GM18498 (cell line): ENCODE results near the gene SMIM15.

Source experiments
- ATAC-seq: cut with Tn5 transposase; IDR thresholded peaks from one replicate; pipeline ENCODE4 v1.9.1; 2021; ENCODE audit warnings: mild to moderate bottlenecking, moderate library complexity; ENCODE audit not compliant: unreplicated experiment

Gene SMIM15

GRCh38 chr5:61160497-61160896 is 1.8 kb downstream of the SMIM15 start:
- no peak for ATAC-seq

- ATAC-seq, result no peak
Observed at GRCh38 chr5:61159836-61160235, 2.4 kb downstream of the SMIM15 start.

DNA sequence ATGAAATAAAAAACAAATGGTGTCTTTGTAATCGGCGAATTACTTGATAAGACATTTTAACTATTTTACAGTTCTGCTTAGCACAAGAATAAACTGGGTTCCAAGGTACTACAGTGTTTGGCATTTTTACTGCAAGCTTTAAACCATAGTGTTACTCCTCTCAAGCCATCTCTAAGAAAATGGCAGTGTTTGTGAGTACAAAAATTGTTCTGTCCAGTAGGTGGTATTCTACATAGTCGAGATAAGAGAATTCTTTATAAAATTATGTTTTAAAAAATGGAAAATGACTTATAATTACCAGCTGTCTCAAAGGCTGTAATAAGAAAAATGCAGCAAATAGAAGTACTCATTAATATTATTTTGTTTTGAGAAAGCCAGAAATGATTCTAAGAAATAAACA is 3.2 kb downstream of the SMIM15 start:
- no peak for ATAC-seq

- ATAC-seq, result no peak
Observed at GRCh38 chr5:61151893-61152292, 10.4 kb downstream of the SMIM15 start.

DNA sequence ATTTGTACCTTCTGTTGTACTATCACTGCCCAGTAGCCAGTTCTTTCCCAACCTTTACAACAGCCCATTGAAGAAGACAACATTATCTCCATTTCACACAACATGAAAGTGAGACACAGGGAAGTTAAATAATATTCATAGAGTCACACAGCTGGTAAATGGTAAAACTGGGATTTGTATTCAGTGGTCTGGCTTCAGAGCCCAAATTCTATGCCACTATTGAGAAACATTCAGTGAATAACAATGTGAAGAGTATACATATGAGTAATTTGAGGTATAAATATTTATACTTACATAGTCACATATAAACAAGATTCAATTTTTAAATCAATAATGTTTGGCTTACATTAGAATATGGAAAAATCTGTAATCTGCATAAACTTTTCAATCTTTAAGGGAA is 13.8 kb downstream of the SMIM15 start:
- ATAC-seq, result no peak

- no peak for ATAC-seq
Observed at GRCh38 chr5:61142811-61143210, 19.5 kb downstream of the SMIM15 start.

GRCh38 chr5:61142391-61142790 is 19.9 kb downstream of the SMIM15 start:
- no peak for ATAC-seq

DNA sequence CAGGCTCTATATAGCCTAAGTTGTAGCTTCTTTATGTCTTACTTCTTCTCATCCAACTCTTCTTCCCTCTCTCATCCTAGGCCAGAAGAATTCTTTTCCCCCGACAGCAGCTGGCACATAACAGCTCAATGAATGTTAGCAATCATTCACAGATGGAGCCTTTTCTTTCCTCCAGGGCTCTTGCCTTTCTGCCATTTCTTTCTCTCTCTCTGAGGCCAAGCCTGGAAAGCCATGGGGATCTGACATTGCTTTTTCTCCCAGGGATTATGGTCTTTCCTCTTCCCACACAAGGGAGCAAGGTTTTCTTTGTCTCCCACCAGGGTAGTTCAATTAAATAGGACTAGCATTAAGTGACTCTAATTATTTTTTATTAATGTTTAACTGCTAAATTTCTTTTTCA is 20.5 kb downstream of the SMIM15 start:
- no peak for ATAC-seq

DNA sequence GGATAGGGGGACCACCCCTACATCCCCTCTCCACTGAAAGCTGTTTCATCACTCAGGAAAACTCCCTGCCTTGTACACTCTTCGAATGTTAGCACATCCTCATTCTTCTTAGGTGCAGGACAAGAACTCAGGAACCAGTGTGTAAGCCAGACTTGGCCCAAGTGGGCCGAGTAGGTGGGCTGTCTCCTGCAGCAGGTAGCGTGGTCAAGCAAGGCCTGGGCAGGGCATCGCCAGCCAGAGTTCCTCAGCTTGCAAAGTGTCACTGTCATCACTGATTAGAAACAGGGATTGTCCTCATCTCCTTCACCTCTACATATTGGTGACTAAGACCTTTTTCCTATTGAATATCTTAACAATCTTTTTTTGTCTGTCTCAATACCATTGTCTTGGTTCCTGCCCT is 22.3 kb downstream of the SMIM15 start:
- no peak for ATAC-seq

DNA sequence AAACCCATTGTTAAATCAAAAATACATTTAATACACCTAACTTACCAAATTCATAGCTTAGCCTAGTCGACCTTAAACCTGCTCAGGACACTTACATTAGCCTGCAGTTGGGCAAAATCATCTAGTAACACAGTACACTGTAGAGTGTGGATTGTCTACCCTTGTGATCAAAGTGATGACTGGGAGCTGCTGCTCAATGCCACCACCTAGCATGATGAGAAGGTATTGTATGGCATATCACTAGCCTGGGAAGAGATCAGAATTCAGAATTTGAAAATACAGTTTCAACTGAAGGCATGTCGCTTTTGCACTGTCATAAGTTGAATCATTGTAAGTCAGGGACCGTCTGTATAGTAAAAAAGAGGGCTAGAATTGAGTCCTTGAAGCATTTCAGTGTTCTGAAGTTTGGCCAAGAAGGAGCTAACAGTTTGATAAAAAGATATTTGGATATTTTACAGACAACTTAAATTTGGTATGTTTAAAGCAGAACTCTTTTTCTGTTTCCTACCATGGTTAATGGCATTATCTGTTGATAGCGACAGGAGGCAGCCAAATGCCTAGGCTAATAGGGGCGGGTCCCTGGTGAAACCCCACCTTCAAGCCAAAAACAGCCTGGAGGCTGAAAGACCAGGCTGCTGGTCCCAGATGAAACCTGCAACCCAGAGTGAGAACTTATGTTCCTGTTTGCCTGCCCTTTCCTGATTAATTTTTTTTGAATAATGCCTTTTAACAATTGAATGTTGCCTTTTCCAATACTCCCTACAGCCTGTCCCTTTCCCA is 23.0 kb downstream of the SMIM15 start:
- ATAC-seq, result peak; percentile 46

DNA sequence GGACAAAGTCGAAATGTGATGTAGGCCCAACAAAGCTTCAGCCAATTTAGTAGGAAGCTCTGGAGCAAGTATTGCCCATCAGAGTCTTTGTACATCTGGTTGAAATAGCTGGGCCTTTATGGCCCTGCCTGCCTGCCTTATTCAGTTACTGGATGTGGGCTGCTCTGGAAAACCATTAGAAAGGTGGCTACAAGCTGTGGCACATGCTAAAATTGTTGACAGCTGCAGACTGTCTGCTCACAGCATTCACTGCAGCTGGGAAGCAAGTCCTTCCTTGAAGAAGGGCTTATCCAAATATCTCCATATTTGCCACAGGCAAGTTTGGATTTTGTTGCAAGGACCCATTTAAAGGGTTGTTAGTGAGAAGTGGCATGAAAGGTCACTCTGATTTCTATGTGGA is 24.4 kb downstream of the SMIM15 start:
- no peak for ATAC-seq

- no peak for ATAC-seq
Observed at GRCh38 chr5:61132559-61132958, 29.7 kb downstream of the SMIM15 start.

DNA sequence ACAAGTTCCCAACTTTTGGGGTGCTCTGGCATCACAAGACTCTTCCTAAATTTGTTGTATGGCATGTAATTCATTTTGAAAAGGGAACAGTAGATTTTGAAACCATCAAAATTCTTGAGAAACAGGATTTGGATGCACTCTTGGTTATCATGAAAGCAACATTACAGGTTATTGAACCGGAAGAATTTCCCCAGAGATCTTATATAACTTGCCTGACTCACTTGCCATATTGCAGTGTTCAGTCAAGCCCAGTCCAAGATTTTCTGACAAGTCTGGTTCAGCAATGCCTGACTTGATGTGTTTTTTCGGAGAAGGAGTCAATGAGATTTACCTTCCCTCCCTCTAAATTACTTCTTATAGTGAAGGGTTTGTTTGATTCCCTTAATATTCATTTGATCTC is 32.0 kb downstream of the SMIM15 start:
- no peak for ATAC-seq

DNA sequence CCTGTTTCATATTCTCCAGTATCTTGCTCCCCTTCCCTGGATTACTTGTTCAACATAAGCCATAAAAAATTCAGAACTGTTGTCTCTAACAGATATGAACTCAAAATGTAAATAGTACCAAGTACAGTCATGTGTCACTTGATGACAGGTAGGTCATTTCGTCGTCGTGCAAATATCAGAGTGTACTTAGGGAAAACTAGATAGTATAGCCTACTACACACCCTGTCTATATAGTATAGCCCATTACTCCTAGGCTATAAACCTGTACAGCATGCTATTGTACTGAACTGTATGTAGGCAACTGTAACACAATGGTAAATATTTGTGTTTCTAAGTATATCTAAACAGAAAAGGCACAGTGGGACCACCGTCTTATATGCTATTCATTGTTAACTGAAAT is 39.1 kb downstream of the SMIM15 start:
- no peak for ATAC-seq

GRCh38 chr5:61120534-61120933 is 41.7 kb downstream of the SMIM15 start:
- ATAC-seq, result no peak

DNA sequence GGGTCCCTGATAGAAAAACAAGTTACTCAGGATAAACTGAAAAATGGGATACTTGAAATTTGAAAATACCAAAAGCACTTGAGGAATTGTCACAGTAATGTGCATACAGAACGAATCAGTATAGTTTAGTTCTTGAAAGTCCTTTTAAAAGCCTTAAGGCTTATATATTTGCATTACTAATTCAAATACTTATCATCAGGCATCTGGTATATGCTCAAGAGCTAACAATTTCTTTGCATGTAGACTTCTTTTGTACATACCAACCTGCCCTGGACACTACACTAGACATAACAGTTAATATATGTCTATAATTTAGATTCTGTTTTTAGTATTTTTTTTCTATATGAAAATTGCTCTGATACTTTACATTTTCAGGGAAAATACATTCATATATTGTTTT is 43.2 kb downstream of the SMIM15 start:
- no peak for ATAC-seq

DNA sequence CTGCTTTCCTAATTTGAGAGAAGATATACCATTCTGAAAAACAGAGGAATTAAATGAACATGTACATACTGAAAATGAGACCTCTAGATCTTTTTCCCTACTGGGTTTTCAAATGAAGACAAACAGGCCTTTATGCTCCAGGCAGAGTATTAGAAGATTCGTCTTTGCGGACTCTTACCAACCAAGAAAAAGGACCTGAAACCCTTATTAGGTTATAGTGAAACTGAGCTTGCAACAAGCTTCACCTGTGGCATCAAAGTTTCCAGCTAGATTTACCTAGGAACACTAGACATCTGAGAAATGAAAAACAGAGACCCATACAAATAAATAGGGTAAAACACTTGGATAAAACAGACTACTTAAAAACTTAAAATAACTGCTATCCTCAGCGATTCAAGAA is 46.3 kb downstream of the SMIM15 start:
- ATAC-seq, result no peak

DNA sequence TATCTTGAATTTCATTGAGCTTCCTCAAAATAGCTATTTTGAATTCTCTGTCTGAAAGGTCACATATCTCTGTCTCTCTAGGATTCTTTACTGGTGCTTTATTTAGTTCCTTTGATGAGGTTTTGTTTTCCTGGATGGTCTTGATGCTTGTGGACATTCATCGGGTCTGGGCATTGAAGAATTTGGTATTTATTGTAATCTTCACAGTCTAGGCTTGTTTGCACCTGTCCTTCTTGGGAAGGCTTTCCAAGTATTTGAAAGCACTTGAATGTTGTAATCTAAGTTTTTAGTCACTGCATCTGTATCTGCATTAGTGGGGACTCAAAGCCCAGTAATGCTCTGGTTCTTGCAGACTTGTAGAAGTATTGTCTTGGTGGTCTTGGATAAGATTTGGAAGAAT is 47.8 kb downstream of the SMIM15 start:
- no peak for ATAC-seq
